Panc1 (cell line): ENCODE results near the gene CCDC187. TPM values are rescaled to one million over a fixed set of nuclear protein-coding genes. Genes with fewer than 3 reads are reported as not detected.

Source experiments
- ATAC-seq: fragments of 200-7000 bp; cut with Tn5 transposase; 2 replicates; pipeline ENCODE4 v1.9.1; 2020; ENCODE audit warnings: mild to moderate bottlenecking, moderate library complexity
- BruUV-seq: library from RNA; stranded (reverse); fragments of 400-500 nt; replicated peaks from 2 replicates; lab custom pipeline; 2021; lab: Mats Ljungman, UMichigan
- CTCF ChIA-PET: fragments of 300-600 bp; sonication (Branson Sonifier 250); formaldehyde crosslinking; loops from one replicate; lab custom pipeline; 2022; ENCODE audit warnings: antibody characterized with exemption; lab: Charles Lee
- POLR2A ChIA-PET: fragments of 300-600 bp; sonication (Branson Sonifier 250); formaldehyde crosslinking; loops from one replicate; lab custom pipeline; 2022; ENCODE audit warnings: antibody characterized with exemption; lab: Charles Lee
- DNase-seq: peaks from one replicate; pipeline ENCODE4 v3.0.0-alpha.2; 2010; ENCODE audit warnings: low read depth, low spot score
- H3K27ac ChIP-seq: 2 replicates; pipeline ENCODE4 v1.5.1; 2011; ENCODE audit warnings: mild to moderate bottlenecking, low read length, inconsistent platforms
- H3K27me3 ChIP-seq: fragments of 200-500 bp; sonication (Bioruptor generic); 2 replicates; pipeline ENCODE4 v1.6.0; 2014; ENCODE audit warnings: low read length, inconsistent platforms; ENCODE audit not compliant: control insufficient read depth, insufficient read depth
- H3K36me3 ChIP-seq: fragments of 200-500 bp; sonication (Bioruptor generic); 2 replicates; pipeline ENCODE4 v1.5.1; 2014; ENCODE audit warnings: inconsistent platforms, mild to moderate bottlenecking, low read length, moderate library complexity; ENCODE audit not compliant: control insufficient read depth, insufficient read depth
- H3K4me1 ChIP-seq: 2 replicates; pipeline ENCODE4 v1.5.1; 2011; ENCODE audit warnings: inconsistent platforms, mild to moderate bottlenecking, low read length, moderate library complexity; ENCODE audit not compliant: control insufficient read depth, insufficient read depth
- H3K4me3 ChIP-seq, 2 experiments: 2 replicates each; pipeline ENCODE4 v1.5.1; 2011 to 2012; ENCODE audit warnings: low read depth in 2 of 2, low read length in 2 of 2, mild to moderate bottlenecking in 2 of 2, inconsistent platforms in 1 of 2, moderate library complexity in 1 of 2
- H3K9me3 ChIP-seq: fragments of 200-500 bp; sonication (Bioruptor generic); 2 replicates; pipeline ENCODE4 v1.5.1; 2014; ENCODE audit warnings: low read depth, mild to moderate bottlenecking, inconsistent platforms, low read length, moderate library complexity; ENCODE audit not compliant: control insufficient read depth, insufficient read depth
- POLR2AphosphoS5 ChIP-seq: IDR thresholded peaks from 2 replicates; pipeline ENCODE4 v1.6.1; 2012; ENCODE audit warnings: mild to moderate bottlenecking, low read depth, low read length, moderate library complexity
- SIN3A ChIP-seq: IDR thresholded peaks from 2 replicates; pipeline ENCODE4 v1.6.1; 2012; ENCODE audit warnings: low read depth, mild to moderate bottlenecking, low read length, moderate library complexity, borderline replicate concordance; ENCODE audit not compliant: insufficient read depth
- TCF7L2 ChIP-seq: IDR thresholded peaks from 2 replicates; pipeline ENCODE4 v1.6.1; 2011; ENCODE audit warnings: mild to moderate bottlenecking, low read depth, low read length, inconsistent platforms
- in situ Hi-C: cut with HindIII; loops from 2 replicates; pipeline ENCODE4 v1.10.0; 2016; ENCODE audit warnings: low sequenced_read_pairs, low pct_unique_long_range_greater_than_20kb
- intact Hi-C: fragments of 100-400 bp; cut with micrococcal nuclease; formaldehyde crosslinking; loops from one replicate; pipeline ENCODE4 v1.10.0; 2022; ENCODE audit not compliant: unreplicated experiment
- total RNA-seq: library from RNA; stranded (reverse); gene quantifications from one replicate; pipeline ENCODE4 v1.2.1, GENCODE V29; 2021; ENCODE audit not compliant: unreplicated experiment
- TF ChIP-seq, protein P1 (sequence below), 2 experiments: IDR thresholded peaks; 2 replicates each; pipeline ENCODE4 v1.6.1; 2011 to 2012; ENCODE audit warnings: low read depth in 2 of 2, control low read depth in 1 of 2, low read length in 1 of 2, mild to moderate bottlenecking in 1 of 2, moderate library complexity in 1 of 2; ENCODE audit not compliant: insufficient read depth in 1 of 2
- TF ChIP-seq, protein P2 (sequence below): fragments of 450-650 bp; IDR thresholded peaks from 2 replicates; pipeline ENCODE4 v1.5.1; 2017; ENCODE audit warnings: mild to moderate bottlenecking

Gene CCDC187
- total RNA-seq, 1 experiment from 2014 or later, result not detected

DNA sequence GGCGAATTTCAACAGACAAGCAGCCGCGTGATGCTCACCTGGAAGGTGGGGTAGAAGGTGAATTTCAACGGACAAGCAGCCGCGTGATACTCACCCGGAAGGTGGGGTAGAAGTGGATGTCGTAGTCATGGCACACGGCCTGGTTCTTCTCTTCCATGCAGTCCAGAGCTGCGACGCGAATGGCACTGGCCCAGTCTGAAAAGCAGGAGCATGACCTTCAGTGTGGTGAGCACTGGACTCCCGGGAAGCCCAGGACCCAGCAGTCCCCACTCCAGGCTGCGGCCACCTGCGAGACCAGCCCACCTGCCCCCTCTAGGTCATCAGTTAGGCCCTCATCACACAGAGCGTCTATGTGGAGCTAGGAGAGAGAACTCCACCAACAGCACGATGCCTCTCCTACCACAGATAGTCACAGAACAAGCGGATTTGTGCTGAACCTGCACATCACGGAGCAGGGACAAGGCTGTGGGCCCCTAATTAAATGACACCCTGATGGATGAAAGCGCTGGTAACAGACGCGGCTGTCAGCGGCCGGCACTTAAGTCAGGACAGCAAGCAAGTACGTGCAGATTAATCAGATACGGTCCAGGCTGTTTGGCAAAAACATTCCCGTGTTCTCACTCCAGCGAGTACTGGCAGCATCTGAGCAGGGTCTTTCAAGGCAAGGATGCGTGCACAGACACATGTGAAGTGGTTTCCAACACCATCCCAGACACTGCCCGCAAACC lies 77.0 kb downstream of the CCDC187 start:
- intact Hi-C loops, result loop anchor here (5.0 kb wide), 1 partner anchor 55 kb away; no protein-coding TSS in a partner anchor
- CTCF ChIA-PET, result no interaction called here

DNA sequence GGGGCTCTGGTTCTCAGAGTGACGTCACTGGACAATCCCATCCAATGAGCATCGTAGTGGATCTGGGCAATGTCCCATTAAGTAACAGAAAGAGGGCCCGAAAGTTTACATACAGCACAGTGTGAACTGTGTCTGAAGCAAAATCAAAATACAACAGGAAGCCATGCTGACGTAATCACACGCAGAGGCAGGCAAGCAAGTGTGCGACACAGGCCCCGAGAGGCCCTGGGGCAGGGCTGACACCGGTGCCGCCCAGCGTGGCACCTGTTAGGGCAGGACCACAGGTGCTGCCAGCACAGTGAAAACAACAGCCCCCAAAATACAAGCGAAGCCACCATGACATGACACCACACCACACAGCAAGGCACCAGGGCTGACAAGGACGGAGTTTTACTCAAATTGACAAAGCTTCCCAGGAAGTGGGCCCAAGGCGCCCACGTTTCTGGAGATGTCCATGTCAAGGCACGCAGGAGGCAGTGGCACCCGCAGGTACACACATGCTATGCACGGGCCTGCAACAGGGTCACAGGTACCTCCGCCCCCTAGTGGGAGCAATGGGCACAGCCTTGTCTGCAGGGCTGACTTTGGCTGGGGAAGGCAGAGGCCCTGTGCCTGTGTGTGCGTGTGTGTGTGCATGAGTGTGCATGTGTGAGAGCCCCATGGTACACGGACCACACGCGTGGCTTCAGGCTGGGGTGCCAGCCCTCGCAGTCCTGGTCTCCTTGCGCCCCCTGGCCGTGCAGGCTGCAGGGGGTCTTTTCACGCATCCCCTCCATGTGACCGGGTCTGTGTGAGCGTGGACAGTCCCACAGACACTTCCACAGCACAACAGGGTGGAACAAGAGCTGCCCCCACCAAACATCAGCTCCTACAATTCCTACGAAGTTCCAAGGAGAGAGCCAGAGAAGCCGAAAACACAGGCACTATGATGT lies 77.9 kb downstream of the CCDC187 start:
- no peak overlapping the region for H3K27ac ChIP-seq
- ATAC-seq, result peak; percentile 88
- intact Hi-C loops, result loop anchor here (5.0 kb wide), 1 partner anchor 54 kb away; no protein-coding TSS in a partner anchor

More for the DNA sequence above, 77.0 kb downstream of the CCDC187 start:
- ATAC-seq (no peak), DNase-seq (no peak)
- no peak overlapping the region for H3K27ac ChIP-seq
- POLR2A ChIA-PET, result interaction anchor here (0.7 kb wide), 1 partner anchor 454 kb away, joined by 3 read pairs; no protein-coding TSS in a partner anchor
- in situ Hi-C loops, result no loop called here
- no peaks in the 10 kb centered on the region for H3K36me3 ChIP-seq
- H3K9me3 ChIP-seq, result no peaks in the 10 kb centered on the region
- no peak for TF ChIP-seq TCF7L2
- TF ChIP-seq POLR2AphosphoS5, result no peak
- TF ChIP-seq, protein P1, sequence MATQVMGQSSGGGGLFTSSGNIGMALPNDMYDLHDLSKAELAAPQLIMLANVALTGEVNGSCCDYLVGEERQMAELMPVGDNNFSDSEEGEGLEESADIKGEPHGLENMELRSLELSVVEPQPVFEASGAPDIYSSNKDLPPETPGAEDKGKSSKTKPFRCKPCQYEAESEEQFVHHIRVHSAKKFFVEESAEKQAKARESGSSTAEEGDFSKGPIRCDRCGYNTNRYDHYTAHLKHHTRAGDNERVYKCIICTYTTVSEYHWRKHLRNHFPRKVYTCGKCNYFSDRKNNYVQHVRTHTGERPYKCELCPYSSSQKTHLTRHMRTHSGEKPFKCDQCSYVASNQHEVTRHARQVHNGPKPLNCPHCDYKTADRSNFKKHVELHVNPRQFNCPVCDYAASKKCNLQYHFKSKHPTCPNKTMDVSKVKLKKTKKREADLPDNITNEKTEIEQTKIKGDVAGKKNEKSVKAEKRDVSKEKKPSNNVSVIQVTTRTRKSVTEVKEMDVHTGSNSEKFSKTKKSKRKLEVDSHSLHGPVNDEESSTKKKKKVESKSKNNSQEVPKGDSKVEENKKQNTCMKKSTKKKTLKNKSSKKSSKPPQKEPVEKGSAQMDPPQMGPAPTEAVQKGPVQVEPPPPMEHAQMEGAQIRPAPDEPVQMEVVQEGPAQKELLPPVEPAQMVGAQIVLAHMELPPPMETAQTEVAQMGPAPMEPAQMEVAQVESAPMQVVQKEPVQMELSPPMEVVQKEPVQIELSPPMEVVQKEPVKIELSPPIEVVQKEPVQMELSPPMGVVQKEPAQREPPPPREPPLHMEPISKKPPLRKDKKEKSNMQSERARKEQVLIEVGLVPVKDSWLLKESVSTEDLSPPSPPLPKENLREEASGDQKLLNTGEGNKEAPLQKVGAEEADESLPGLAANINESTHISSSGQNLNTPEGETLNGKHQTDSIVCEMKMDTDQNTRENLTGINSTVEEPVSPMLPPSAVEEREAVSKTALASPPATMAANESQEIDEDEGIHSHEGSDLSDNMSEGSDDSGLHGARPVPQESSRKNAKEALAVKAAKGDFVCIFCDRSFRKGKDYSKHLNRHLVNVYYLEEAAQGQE (IDR thresholded peaks at IDR 0.05; ENCODE audit: insufficient read depth in 1 of 2, low read depth in 2 of 2, low read length in 1 of 2), result no peak
- no peak for TF ChIP-seq SIN3A
- TF ChIP-seq, protein P2, sequence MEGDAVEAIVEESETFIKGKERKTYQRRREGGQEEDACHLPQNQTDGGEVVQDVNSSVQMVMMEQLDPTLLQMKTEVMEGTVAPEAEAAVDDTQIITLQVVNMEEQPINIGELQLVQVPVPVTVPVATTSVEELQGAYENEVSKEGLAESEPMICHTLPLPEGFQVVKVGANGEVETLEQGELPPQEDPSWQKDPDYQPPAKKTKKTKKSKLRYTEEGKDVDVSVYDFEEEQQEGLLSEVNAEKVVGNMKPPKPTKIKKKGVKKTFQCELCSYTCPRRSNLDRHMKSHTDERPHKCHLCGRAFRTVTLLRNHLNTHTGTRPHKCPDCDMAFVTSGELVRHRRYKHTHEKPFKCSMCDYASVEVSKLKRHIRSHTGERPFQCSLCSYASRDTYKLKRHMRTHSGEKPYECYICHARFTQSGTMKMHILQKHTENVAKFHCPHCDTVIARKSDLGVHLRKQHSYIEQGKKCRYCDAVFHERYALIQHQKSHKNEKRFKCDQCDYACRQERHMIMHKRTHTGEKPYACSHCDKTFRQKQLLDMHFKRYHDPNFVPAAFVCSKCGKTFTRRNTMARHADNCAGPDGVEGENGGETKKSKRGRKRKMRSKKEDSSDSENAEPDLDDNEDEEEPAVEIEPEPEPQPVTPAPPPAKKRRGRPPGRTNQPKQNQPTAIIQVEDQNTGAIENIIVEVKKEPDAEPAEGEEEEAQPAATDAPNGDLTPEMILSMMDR, result no peak
- no peak overlapping the region for H3K4me3 ChIP-seq
- peaks cover 10% of the 10 kb centered on the region for H3K4me1 ChIP-seq
- no peaks in the 10 kb centered on the region for H3K27me3 ChIP-seq
- BruUV-seq, result no TSS peak

More for the DNA sequence above, 77.9 kb downstream of the CCDC187 start:
- Histone ChIP-seq H3K27me3 (no peaks in the 10 kb centered on the region), H3K4me3 (no peak overlapping the region), H3K9me3 (no peaks in the 10 kb centered on the region), H3K4me1 (peaks cover 10% of the 10 kb centered on the region), H3K36me3 (no peaks in the 10 kb centered on the region)
- ChIA-PET POLR2A (interaction anchor here (0.7 kb wide), 1 partner anchor 455 kb away, joined by 3 read pairs; no protein-coding TSS in a partner anchor), CTCF (no interaction called here)
- no TSS peak for BruUV-seq
- TF ChIP-seq, protein P2, result peak; percentile 91
- TF ChIP-seq, protein P1 (IDR thresholded peaks at IDR 0.05; ENCODE audit: insufficient read depth in 1 of 2, low read depth in 2 of 2, low read length in 1 of 2), result no peak
- peak; percentile 46 for DNase-seq
- in situ Hi-C loops, result no loop called here
